GM12878 (cell line): ENCODE data around the gene ARHGAP6. TPM values are rescaled to one million over a fixed set of nuclear protein-coding genes. Genes with fewer than 3 reads are reported as not detected.

Source experiments
- ATAC-seq: fragments of 200-7000 bp; cut with Tn5 transposase; 3 replicates; pipeline ENCODE4 v1.9.1; 2020; ENCODE audit warnings: mild to moderate bottlenecking, moderate library complexity
- BruUV-seq: library from RNA; stranded (reverse); fragments of 400-500 nt; replicated peaks from 2 replicates; lab custom pipeline; 2021; lab: Mats Ljungman, UMichigan
- CTCF ChIA-PET: fragments of 300-600 bp; sonication (Branson Sonifier 250); formaldehyde crosslinking; extraction: SDS; loops from one replicate; lab custom pipeline; 2021; ENCODE audit warnings: inconsistent platforms; lab: Yijun Ruan, JAX
- POLR2A ChIA-PET: fragments of 350-600 bp; formaldehyde crosslinking; extraction: SDS; loops from one replicate; lab custom pipeline; 2021; ENCODE audit warnings: inconsistent platforms; lab: Charles Lee
- RAD21 ChIA-PET: fragments of 300-600 bp; sonication (Branson Sonifier 250); formaldehyde crosslinking; loops from one replicate; lab custom pipeline; 2023; ENCODE audit warnings: antibody characterized with exemption; ENCODE audit not compliant: unreplicated experiment; lab: Charles Lee
- SMC1A ChIA-PET: fragments of 300-600 bp; sonication (Branson Sonifier 250); formaldehyde crosslinking; loops from one replicate; lab custom pipeline; 2023; ENCODE audit not compliant: unreplicated experiment, uncharacterized antibody; lab: Charles Lee
- DNase-seq: peaks from one replicate; pipeline ENCODE4 v3.0.0-alpha.2; 2011; ENCODE audit warnings: low read depth, low spot score
- FAIRE-seq: peaks from 3 replicates; lab custom pipeline; 2011; peaks lifted over from hg19 to GRCh38; lab: Jason Lieb, UNC
- H2AFZ ChIP-seq: 2 replicates; pipeline ENCODE4 v1.6.0; 2011; ENCODE audit warnings: low read depth, low read length, control low read depth; ENCODE audit not compliant: control insufficient read depth
- H3K27ac ChIP-seq: 2 replicates; pipeline ENCODE4 v1.5.1; 2011; ENCODE audit warnings: control low read depth; ENCODE audit not compliant: control insufficient read depth, insufficient read depth
- H3K27me3 ChIP-seq, 2 experiments: replicated peaks in 1 of 2; 2 replicates each; pipeline versions ENCODE4 v1.6.0 to v1.6.1; 2011; ENCODE audit warnings: low read length in 1 of 2; ENCODE audit not compliant: control insufficient read depth in 2 of 2, insufficient read depth in 2 of 2
- H3K36me3 ChIP-seq, 2 experiments: 2 replicates each; pipeline ENCODE4 v1.5.1; 2011; ENCODE audit warnings: low read length in 1 of 2; ENCODE audit not compliant: control insufficient read depth in 2 of 2, insufficient read depth in 2 of 2
- H3K4me1 ChIP-seq: 2 replicates; pipeline ENCODE4 v1.6.1; 2011; ENCODE audit warnings: mild to moderate bottlenecking, low read length, moderate library complexity, mixed read lengths; ENCODE audit not compliant: control insufficient read depth, insufficient read depth
- H3K4me2 ChIP-seq: 2 replicates; pipeline ENCODE4 v1.6.0; 2011; ENCODE audit warnings: control low read depth; ENCODE audit not compliant: control insufficient read depth, insufficient read depth
- H3K4me3 ChIP-seq: fragments of 200-600 bp; sonication (generic); 2 replicates; pipeline ENCODE4 v1.5.1; 2016
- H3K79me2 ChIP-seq: 2 replicates; pipeline ENCODE4 v1.6.0; 2011; ENCODE audit warnings: low read length; ENCODE audit not compliant: control insufficient read depth, insufficient read depth
- H3K9ac ChIP-seq: 2 replicates; pipeline ENCODE4 v1.8.0; 2011; ENCODE audit warnings: low read length, control low read depth, mixed read lengths; ENCODE audit not compliant: control insufficient read depth, insufficient read depth
- H3K9me3 ChIP-seq: replicated peaks from 3 replicates; pipeline ENCODE4 v1.5.1; 2011; ENCODE audit warnings: mild to moderate bottlenecking, low read length; ENCODE audit not compliant: control insufficient read depth, insufficient read depth
- H4K20me1 ChIP-seq: 2 replicates; pipeline ENCODE4 v1.6.0; 2011; ENCODE audit not compliant: control insufficient read depth, insufficient read depth
- BHLHE40 ChIP-seq, 2 experiments: fragments of 450-650 bp in 1 of 2; IDR thresholded peaks; 2 replicates each; pipeline ENCODE4 v1.6.1; 2011 to 2017; ENCODE audit warnings: low read depth in 2 of 2, borderline replicate concordance in 1 of 2, improper control_type of control experiment in 1 of 2, low read length in 1 of 2, mild to moderate bottlenecking in 1 of 2
- CHD4 ChIP-seq: fragments of 200-600 bp; sonication (generic); IDR thresholded peaks from 2 replicates; pipeline ENCODE4 v1.6.1; 2016; ENCODE audit warnings: mild to moderate bottlenecking
- IRF4 ChIP-seq: IDR thresholded peaks from 2 replicates; pipeline ENCODE4 v1.6.1; 2011; ENCODE audit warnings: low read depth, low read length
- MTA3 ChIP-seq: IDR thresholded peaks from 2 replicates; pipeline ENCODE4 v1.6.1; 2012; ENCODE audit warnings: low read length, inconsistent platforms, borderline replicate concordance
- MYC ChIP-seq: IDR thresholded peaks from 2 replicates; pipeline ENCODE4 v1.6.1; 2011; ENCODE audit warnings: mild to moderate bottlenecking, low read length, moderate library complexity, inconsistent platforms; ENCODE audit not compliant: insufficient read depth, insufficient replicate concordance, insufficient read length, severe bottlenecking
- POLR2A ChIP-seq: IDR thresholded peaks from 2 replicates; pipeline ENCODE4 v1.6.1; 2011; ENCODE audit warnings: low read depth, mild to moderate bottlenecking, low read length
- RAD21 ChIP-seq: IDR thresholded peaks from 2 replicates; pipeline ENCODE4 v1.6.1; 2011; ENCODE audit warnings: mild to moderate bottlenecking, low read depth, low read length, moderate library complexity; ENCODE audit not compliant: insufficient read depth
- TCF7 ChIP-seq: IDR thresholded peaks from 2 replicates; pipeline ENCODE4 v1.6.1; 2014; ENCODE audit warnings: antibody characterized with exemption, borderline replicate concordance
- ZBED1 ChIP-seq: IDR thresholded peaks from 2 replicates; pipeline ENCODE4 v1.6.1; 2016; ENCODE audit warnings: borderline replicate concordance
- WGBS: methylation state at CpG from one replicate; pipeline ENCODE4 v1.1.6; 2016; ENCODE audit warnings: low lambda C conversion rate; ENCODE audit not compliant: insufficient replicate concordance, insufficient coverage; ENCODE audit errors: missing lambda C conversion rate; 5-methylcytosine and 5-hydroxymethylcytosine counted together
- in situ Hi-C: fragments of 300-500 bp; cut with MboI; formaldehyde crosslinking; loops from 9 replicates; pipeline ENCODE4 v1.14.3; 2018; ENCODE audit warnings: mixed read lengths
- intact Hi-C: fragments of 100-400 bp; cut with micrococcal nuclease; formaldehyde crosslinking; loops from one replicate; pipeline ENCODE4 v1.14.2; 2022; ENCODE audit not compliant: unreplicated experiment
- polyA plus RNA-seq, 11 experiments: library from polyadenylated mRNA; depleted of rRNA in 4 of 11; unstranded in 6 of 11; stranded (reverse) in 5 of 11; fragments of >200 nt; fragmentation: Nextera tagmentation in 4 of 11; fragmentation: Illumina TruSeq in 1 of 11; extraction: Ambion mirVana in 4 of 11; extraction: Trizol in 1 of 11; gene quantifications; 1 replicate in 1 of 11; 2 replicates in 10 of 11; pipeline versions ENCODE4 v1.2.1 to v1.2.3, GENCODE V29; 2011 to 2016; ENCODE audit warnings: inconsistent platforms in 2 of 11, missing spikeins in 2 of 11, low read depth in 1 of 11
- total RNA-seq, 4 experiments: library from RNA; depleted of rRNA in 3 of 4; stranded (reverse); fragments of >200 nt in 3 of 4; fragmentation: Illumina TruSeq in 1 of 4; extraction: Trizol in 1 of 4; gene quantifications; 2 replicates each; pipeline versions ENCODE4 v1.2.1 to v1.2.3, GENCODE V29; 2013 to 2021
- TF ChIP-seq, protein P1 (sequence below): fragments of 450-650 bp; formaldehyde crosslinking; IDR thresholded peaks from 2 replicates; pipeline ENCODE4 v1.4.0; 2022; ENCODE audit warnings: mild to moderate bottlenecking, moderate library complexity
- TF ChIP-seq, protein P2 (sequence below): fragments of 450-650 bp; conservative IDR thresholded peaks from 2 replicates; pipeline ENCODE4 v1.6.1; 2017; ENCODE audit warnings: mild to moderate bottlenecking, moderate library complexity
- TF ChIP-seq, protein P3 (sequence below): fragments of 450-650 bp; IDR thresholded peaks from 2 replicates; pipeline ENCODE4 v1.6.1; 2017; ENCODE audit warnings: mild to moderate bottlenecking, moderate library complexity

ARHGAP6 gene
- total and polyA plus RNA-seq, 10 of the 15 experiments (the other 5 are each of a cell fraction or from before 2014, with no cell fraction given) = 0.20 to 1.8 (median 0.76) TPM

DNA sequence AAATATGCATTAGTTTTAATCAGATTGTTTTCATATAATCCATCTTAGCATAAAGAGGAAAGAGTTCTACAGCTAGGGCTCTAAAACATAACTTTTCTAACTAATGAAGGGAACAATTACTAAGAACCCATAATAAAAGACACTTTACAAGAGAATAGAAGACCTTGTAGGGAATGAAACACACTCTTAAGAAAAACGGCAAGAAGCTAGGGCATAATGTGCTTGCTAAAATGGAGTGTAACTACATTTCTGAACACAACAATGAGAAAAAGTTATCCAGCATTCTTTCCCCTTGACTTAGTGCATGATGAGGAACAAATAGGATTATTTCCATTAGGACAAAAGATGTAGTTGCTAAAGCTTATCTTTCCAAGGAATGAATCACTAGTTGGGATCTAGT, 54.6 kb downstream of the ARHGAP6 start:
- WGBS = 38% methylated on average over 1 of the region's 1 CpG
- Histone ChIP-seq H3K27ac (no peak overlapping the region), H3K79me2 (no peaks in the 10 kb centered on the region), H3K27me3 (no peaks in the 10 kb centered on the region), H2AFZ (no peak overlapping the region), H4K20me1 (no peaks in the 10 kb centered on the region), H3K4me2 (no peak overlapping the region), H3K4me3 (no peak overlapping the region)
- in situ Hi-C loops (no loop called here), intact Hi-C loops (no loop called here)
- CTCF ChIA-PET = interaction anchor here (1.3 to 1.5 kb wide), 3 partner anchors 10 to 70 kb away, joined by 4 read pairs; no protein-coding TSS in a partner anchor
- SMC1A ChIA-PET = interaction anchor here (1.3 to 3.2 kb wide), 2 partner anchors 18 to 35 kb away, joined by 4 to 17 read pairs; no protein-coding TSS in a partner anchor
- POLR2A ChIA-PET = no interaction called here
- DNase-seq = no peak
- no peak for TF ChIP-seq TCF7
- no peak for TF ChIP-seq BHLHE40 (IDR thresholded peaks at IDR 0.05; ENCODE audit: borderline replicate concordance in 1 of 2, low read depth in 2 of 2, low read length in 1 of 2)
- TF ChIP-seq, protein P1, sequence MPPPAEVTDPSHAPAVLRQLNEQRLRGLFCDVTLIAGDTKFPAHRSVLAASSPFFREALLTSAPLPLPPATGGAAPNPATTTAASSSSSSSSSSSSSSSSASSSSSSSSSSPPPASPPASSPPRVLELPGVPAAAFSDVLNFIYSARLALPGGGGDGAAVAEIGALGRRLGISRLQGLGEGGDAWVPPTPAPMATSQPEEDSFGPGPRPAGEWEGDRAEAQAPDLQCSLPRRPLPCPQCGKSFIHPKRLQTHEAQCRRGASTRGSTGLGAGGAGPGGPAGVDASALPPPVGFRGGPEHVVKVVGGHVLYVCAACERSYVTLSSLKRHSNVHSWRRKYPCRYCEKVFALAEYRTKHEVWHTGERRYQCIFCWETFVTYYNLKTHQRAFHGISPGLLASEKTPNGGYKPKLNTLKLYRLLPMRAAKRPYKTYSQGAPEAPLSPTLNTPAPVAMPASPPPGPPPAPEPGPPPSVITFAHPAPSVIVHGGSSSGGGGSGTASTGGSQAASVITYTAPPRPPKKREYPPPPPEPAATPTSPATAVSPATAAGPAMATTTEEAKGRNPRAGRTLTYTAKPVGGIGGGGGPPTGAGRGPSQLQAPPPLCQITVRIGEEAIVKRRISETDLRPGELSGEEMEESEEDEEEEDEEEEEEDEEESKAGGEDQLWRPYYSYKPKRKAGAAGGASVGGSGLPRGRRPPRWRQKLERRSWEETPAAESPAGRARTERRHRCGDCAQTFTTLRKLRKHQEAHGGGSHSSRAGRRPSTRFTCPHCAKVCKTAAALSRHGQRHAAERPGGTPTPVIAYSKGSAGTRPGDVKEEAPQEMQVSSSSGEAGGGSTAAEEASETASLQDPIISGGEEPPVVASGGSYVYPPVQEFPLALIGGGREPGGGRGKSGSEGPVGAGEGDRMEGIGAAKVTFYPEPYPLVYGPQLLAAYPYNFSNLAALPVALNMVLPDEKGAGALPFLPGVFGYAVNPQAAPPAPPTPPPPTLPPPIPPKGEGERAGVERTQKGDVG (CRISPR knock-in tag) = no peak
- no peak for TF ChIP-seq MTA3
- no peak for TF ChIP-seq ZBED1
- no peak for TF ChIP-seq RAD21
- no peak for TF ChIP-seq IRF4
- TF ChIP-seq POLR2A = no peak
- no peak for TF ChIP-seq CHD4
- TF ChIP-seq MYC = no peak
- TF ChIP-seq, protein P2, sequence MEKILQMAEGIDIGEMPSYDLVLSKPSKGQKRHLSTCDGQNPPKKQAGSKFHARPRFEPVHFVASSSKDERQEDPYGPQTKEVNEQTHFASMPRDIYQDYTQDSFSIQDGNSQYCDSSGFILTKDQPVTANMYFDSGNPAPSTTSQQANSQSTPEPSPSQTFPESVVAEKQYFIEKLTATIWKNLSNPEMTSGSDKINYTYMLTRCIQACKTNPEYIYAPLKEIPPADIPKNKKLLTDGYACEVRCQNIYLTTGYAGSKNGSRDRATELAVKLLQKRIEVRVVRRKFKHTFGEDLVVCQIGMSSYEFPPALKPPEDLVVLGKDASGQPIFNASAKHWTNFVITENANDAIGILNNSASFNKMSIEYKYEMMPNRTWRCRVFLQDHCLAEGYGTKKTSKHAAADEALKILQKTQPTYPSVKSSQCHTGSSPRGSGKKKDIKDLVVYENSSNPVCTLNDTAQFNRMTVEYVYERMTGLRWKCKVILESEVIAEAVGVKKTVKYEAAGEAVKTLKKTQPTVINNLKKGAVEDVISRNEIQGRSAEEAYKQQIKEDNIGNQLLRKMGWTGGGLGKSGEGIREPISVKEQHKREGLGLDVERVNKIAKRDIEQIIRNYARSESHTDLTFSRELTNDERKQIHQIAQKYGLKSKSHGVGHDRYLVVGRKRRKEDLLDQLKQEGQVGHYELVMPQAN = no peak
- TF ChIP-seq, protein P3, sequence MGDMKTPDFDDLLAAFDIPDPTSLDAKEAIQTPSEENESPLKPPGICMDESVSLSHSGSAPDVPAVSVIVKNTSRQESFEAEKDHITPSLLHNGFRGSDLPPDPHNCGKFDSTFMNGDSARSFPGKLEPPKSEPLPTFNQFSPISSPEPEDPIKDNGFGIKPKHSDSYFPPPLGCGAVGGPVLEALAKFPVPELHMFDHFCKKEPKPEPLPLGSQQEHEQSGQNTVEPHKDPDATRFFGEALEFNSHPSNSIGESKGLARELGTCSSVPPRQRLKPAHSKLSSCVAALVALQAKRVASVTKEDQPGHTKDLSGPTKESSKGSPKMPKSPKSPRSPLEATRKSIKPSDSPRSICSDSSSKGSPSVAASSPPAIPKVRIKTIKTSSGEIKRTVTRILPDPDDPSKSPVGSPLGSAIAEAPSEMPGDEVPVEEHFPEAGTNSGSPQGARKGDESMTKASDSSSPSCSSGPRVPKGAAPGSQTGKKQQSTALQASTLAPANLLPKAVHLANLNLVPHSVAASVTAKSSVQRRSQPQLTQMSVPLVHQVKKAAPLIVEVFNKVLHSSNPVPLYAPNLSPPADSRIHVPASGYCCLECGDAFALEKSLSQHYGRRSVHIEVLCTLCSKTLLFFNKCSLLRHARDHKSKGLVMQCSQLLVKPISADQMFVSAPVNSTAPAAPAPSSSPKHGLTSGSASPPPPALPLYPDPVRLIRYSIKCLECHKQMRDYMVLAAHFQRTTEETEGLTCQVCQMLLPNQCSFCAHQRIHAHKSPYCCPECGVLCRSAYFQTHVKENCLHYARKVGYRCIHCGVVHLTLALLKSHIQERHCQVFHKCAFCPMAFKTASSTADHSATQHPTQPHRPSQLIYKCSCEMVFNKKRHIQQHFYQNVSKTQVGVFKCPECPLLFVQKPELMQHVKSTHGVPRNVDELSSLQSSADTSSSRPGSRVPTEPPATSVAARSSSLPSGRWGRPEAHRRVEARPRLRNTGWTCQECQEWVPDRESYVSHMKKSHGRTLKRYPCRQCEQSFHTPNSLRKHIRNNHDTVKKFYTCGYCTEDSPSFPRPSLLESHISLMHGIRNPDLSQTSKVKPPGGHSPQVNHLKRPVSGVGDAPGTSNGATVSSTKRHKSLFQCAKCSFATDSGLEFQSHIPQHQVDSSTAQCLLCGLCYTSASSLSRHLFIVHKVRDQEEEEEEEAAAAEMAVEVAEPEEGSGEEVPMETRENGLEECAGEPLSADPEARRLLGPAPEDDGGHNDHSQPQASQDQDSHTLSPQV = no peak
- TF ChIP-seq, all 136 proteins: peak for 0
- Histone ChIP-seq H3K9ac (no peak overlapping the region), H3K9me3 (peaks cover 2% of the 10 kb centered on the region), H3K4me1 (peaks cover 10% of the 10 kb centered on the region), H3K36me3 (no peaks in the 10 kb centered on the region)
- FAIRE-seq = no peak
- BruUV-seq = no TSS peak
- no peak for ATAC-seq
- RAD21 ChIA-PET = interaction anchor here (0.7 kb wide), 1 partner anchor 10 kb away, joined by 3 read pairs; no protein-coding TSS in a partner anchor
